HFFc6 (cell line): ENCODE data around the gene COQ6. TPM values are rescaled to one million over a fixed set of nuclear protein-coding genes. Genes with fewer than 3 reads are reported as not detected.
A peak's percentile ranks its signal among the peaks of the same experiment; 100 is the strongest.
"Not testable (repeated sequence)": the region's sequence is repeated elsewhere in the genome, so short reads cannot be mapped to it uniquely, and the experiment has no call there.

ENCODE experiments used
- DNase-seq: peaks from one replicate; pipeline ENCODE4 v3.0.0-alpha.2; 2018
- H3K27ac Mint-ChIP-seq: 2 replicates; pipeline ENCODE4 v1.8.0; 2020; ENCODE audit warnings: mild to moderate bottlenecking, mixed read lengths
- H3K27me3 Mint-ChIP-seq: 2 replicates; pipeline ENCODE4 v1.8.0; 2021; ENCODE audit warnings: mild to moderate bottlenecking, moderate library complexity, mixed read lengths; ENCODE audit not compliant: insufficient read depth
- H3K36me3 Mint-ChIP-seq: 2 replicates; pipeline ENCODE4 v1.8.0; 2021; ENCODE audit warnings: low read depth, mixed read lengths
- H3K4me1 Mint-ChIP-seq: 2 replicates; pipeline ENCODE4 v1.8.0; 2020; ENCODE audit warnings: low read depth, mixed read lengths
- H3K4me3 Mint-ChIP-seq: 2 replicates; pipeline ENCODE4 v1.8.0; 2020; ENCODE audit warnings: mild to moderate bottlenecking, moderate library complexity, mixed read lengths
- H3K9me3 Mint-ChIP-seq: 2 replicates; pipeline ENCODE4 v1.8.0; 2020; ENCODE audit warnings: mild to moderate bottlenecking, mixed read lengths
- CTCF ChIP-seq: fragments of 200-600 bp; sonication (generic); IDR thresholded peaks from 2 replicates; pipeline ENCODE4 v1.5.0; 2021; ENCODE audit warnings: antibody characterized with exemption, mild to moderate bottlenecking
- long read RNA-seq: library from polyadenylated mRNA; unstranded; transcript quantifications from one replicate; pipeline ENCODE4 v2.0.0, GENCODE V29; 2019
- total RNA-seq, 6 experiments: library from RNA; stranded (reverse); fragmentation: NEBNext Ultra II Directional; extraction: Animal tissue kit (Norgen Biotek cat#: 25700); gene quantifications; 2 replicates in 1 of 6; 3 replicates in 5 of 6; pipeline ENCODE4 v1.2.3, GENCODE V29; 2021

COQ6 gene
- total RNA-seq: 10 to 100 TPM; 17.8 to 22.1 (median 20.7) TPM
- long read RNA-seq, transcript COQ6-201 (12 exons, 2,118 nt): major isoform, 30 of 45 reads
- long read RNA-seq, partial matches to known transcripts: 5 of 45 reads
- long read RNA-seq, other reads (novel, unspliced or antisense): 7 of 45 reads

- Mint-ChIP-seq H3K9me3 (no peaks in the 10 kb centered on the region), H3K36me3 (peaks cover 9% of the 10 kb centered on the region; the same call in 1 of the 2 replicates), H3K27me3 (peaks cover 3% of the 10 kb centered on the region), H3K4me1 (peaks cover 11% of the 10 kb centered on the region), H3K27ac (peak within 1 kb of the TSS; percentile 97), H3K4me3 (peak within 1 kb of the TSS; percentile 98)
- DNase-seq: peak; percentile 96
- 0 out of 2 replicates have a peak, but pooled peaks have one; percentile 5 for TF ChIP-seq CTCF
Observed at GRCh38 chr14:73949752-73950734, at the start of gene COQ6, which contains the start of gene FAM161B. TSS of gene COQ6 (plus strand) at chr14:73950302. CDS start at chr14:73950333, 31 bp downstream. TSS of gene FAM161B (minus strand) at chr14:73950094. CDS start at chr14:73950026, 68 bp downstream.

- H3K4me3 Mint-ChIP-seq: no peak overlapping the region
- H3K27me3 Mint-ChIP-seq: no peaks in the 10 kb centered on the region; the same call in 1 of the 2 replicates
- H3K9me3 Mint-ChIP-seq: no peaks in the 10 kb centered on the region
- no peak for TF ChIP-seq CTCF
- DNase-seq: no peak
- no peak overlapping the region for H3K27ac Mint-ChIP-seq
- peaks cover 18% of the 10 kb centered on the region for H3K36me3 Mint-ChIP-seq
- H3K4me1 Mint-ChIP-seq: peaks cover 10% of the 10 kb centered on the region; the same call in 1 of the 2 replicates
Observed at GRCh38 chr14:73903028-73903427, 47.1 kb upstream of the COQ6 start.

GRCh38 chr14:73909681-73910080 is 40.4 kb upstream of the COQ6 start:
- no peak for DNase-seq
- no peak overlapping the region for H3K27ac Mint-ChIP-seq
- no peak overlapping the region for H3K4me3 Mint-ChIP-seq
- H3K9me3 Mint-ChIP-seq: no peaks in the 10 kb centered on the region
- TF ChIP-seq CTCF: no peak
- no peaks in the 10 kb centered on the region for H3K27me3 Mint-ChIP-seq
- peaks cover 63% of the 10 kb centered on the region for H3K36me3 Mint-ChIP-seq
- H3K4me1 Mint-ChIP-seq: peaks cover 12% of the 10 kb centered on the region; the same call in 1 of the 2 replicates

- Mint-ChIP-seq H3K27ac (no peak overlapping the region), H3K27me3 (no peaks in the 10 kb centered on the region), H3K4me3 (no peak overlapping the region), H3K9me3 (no peaks in the 10 kb centered on the region), H3K4me1 (peaks cover 30% of the 10 kb centered on the region), H3K36me3 (peaks cover 51% of the 10 kb centered on the region)
- TF ChIP-seq CTCF: no peak
- DNase-seq: no peak
Observed at GRCh38 chr14:73913256-73913655, 36.8 kb upstream of the COQ6 start.

GRCh38 chr14:73916324-73916723 is 33.8 kb upstream of the COQ6 start:
- no peaks in the 10 kb centered on the region for H3K9me3 Mint-ChIP-seq
- H3K27me3 Mint-ChIP-seq: no peaks in the 10 kb centered on the region
- peaks cover 30% of the 10 kb centered on the region for H3K4me1 Mint-ChIP-seq
- TF ChIP-seq CTCF: no peak
- no peak overlapping the region for H3K4me3 Mint-ChIP-seq
- peaks cover 29% of the 10 kb centered on the region for H3K36me3 Mint-ChIP-seq
- no peak for DNase-seq
- H3K27ac Mint-ChIP-seq: no peak overlapping the region

GRCh38 chr14:73919457-73919856 is 30.6 kb upstream of the COQ6 start:
- not testable (repeated sequence) for H3K27ac Mint-ChIP-seq, DNase-seq, H3K9me3 Mint-ChIP-seq, H3K4me3 Mint-ChIP-seq, H3K27me3 Mint-ChIP-seq
- H3K4me1 Mint-ChIP-seq: peaks cover 23% of the 10 kb centered on the region
- peaks cover 12% of the 10 kb centered on the region for H3K36me3 Mint-ChIP-seq
